K562 (cell line): Measurements from ENCODE around the gene RNASE2. TPM values are rescaled to one million over a fixed set of nuclear protein-coding genes. Genes with fewer than 3 reads are reported as not detected.

Experiments
- ATF7 ChIP-seq: fragments of 450-650 bp; IDR thresholded peaks from 2 replicates; pipeline ENCODE4 v1.7.1; 2014; ENCODE audit warnings: mild to moderate bottlenecking, moderate library complexity
- C11orf30 ChIP-seq: fragments of 450-650 bp; IDR thresholded peaks from 2 replicates; pipeline ENCODE4 v1.6.1; 2016; ENCODE audit warnings: low read depth, mild to moderate bottlenecking
- CTCF ChIP-seq, 3 experiments: IDR thresholded peaks in 2 of 3; conservative IDR thresholded peaks in 1 of 3; 2 replicates each; pipeline ENCODE4 v1.5.1; 2011 to 2012; ENCODE audit warnings: low read length in 3 of 3, mild to moderate bottlenecking in 3 of 3, control low read depth in 2 of 3, improper control_type of control experiment in 1 of 3, inconsistent platforms in 1 of 3, low read depth in 1 of 3, mixed read lengths in 1 of 3, moderate library complexity in 1 of 3; ENCODE audit not compliant: insufficient read depth in 2 of 3
- ELK3 ChIP-seq: fragments of 450-650 bp; formaldehyde crosslinking; IDR thresholded peaks from 2 replicates; pipeline ENCODE4 v1.4.0; 2020; ENCODE audit warnings: mild to moderate bottlenecking
- HMG20A ChIP-seq: fragments of 450-650 bp; formaldehyde crosslinking; conservative IDR thresholded peaks from 2 replicates; pipeline ENCODE4 v1.4.0; 2020; ENCODE audit warnings: mild to moderate bottlenecking, mixed read lengths
- KDM5B ChIP-seq: fragments of 200-600 bp; sonication (generic); IDR thresholded peaks from 2 replicates; pipeline ENCODE4 v1.6.1; 2012; ENCODE audit warnings: low read depth, mild to moderate bottlenecking, moderate library complexity, low read length, control low read depth, inconsistent platforms; ENCODE audit not compliant: insufficient replicate concordance
- KLF6 ChIP-seq: fragments of 250-450 bp; sonication (Bioruptor Pico); IDR thresholded peaks from 2 replicates; pipeline ENCODE4 v1.4.0; 2020; ENCODE audit warnings: mild to moderate bottlenecking, moderate library complexity, borderline replicate concordance
- MAZ ChIP-seq, 2 experiments: fragments of 450-650 bp in 1 of 2; sonication (generic) in 1 of 2; formaldehyde crosslinking; IDR thresholded peaks in 1 of 2; conservative IDR thresholded peaks in 1 of 2; 2 replicates each; pipeline versions ENCODE4 v1.4.0 to v1.5.0; 2020; ENCODE audit warnings: mild to moderate bottlenecking in 1 of 2, missing genetic modification reagents in 1 of 2
- MNT ChIP-seq, 2 experiments: fragments of 450-650 bp; conservative IDR thresholded peaks; 2 replicates each; pipeline ENCODE4 v1.6.1; 2017; ENCODE audit warnings: mild to moderate bottlenecking in 2 of 2, moderate library complexity in 2 of 2
- NCOR1 ChIP-seq: fragments of 450-650 bp; IDR thresholded peaks from 2 replicates; pipeline ENCODE4 v1.6.1; 2016; ENCODE audit warnings: mild to moderate bottlenecking, moderate library complexity
- NFRKB ChIP-seq: fragments of 450-650 bp; IDR thresholded peaks from 2 replicates; pipeline ENCODE4 v1.6.1; 2016; ENCODE audit warnings: low read depth
- NFYB ChIP-seq: IDR thresholded peaks from 2 replicates; pipeline ENCODE4 v1.6.1; 2011; ENCODE audit warnings: mild to moderate bottlenecking, moderate library complexity; ENCODE audit not compliant: insufficient read length; ENCODE audit errors: extremely low read depth
- PHF8 ChIP-seq: fragments of 200-600 bp; sonication (generic); IDR thresholded peaks from 2 replicates; pipeline ENCODE4 v1.6.1; 2012; ENCODE audit warnings: mixed run types, mild to moderate bottlenecking, inconsistent platforms, low read length, moderate library complexity, borderline replicate concordance
- POLR2A ChIP-seq: fragments of 450-650 bp; conservative IDR thresholded peaks from 2 replicates; pipeline ENCODE4 v1.6.1; 2016
- RAD21 ChIP-seq, 2 experiments: fragments of 250-450 bp in 1 of 2; fragments of 450-650 bp in 1 of 2; sonication (Bioruptor Pico) in 1 of 2; formaldehyde crosslinking in 1 of 2; IDR thresholded peaks in 1 of 2; conservative IDR thresholded peaks in 1 of 2; 2 replicates each; pipeline versions ENCODE4 v1.4.0 to v1.8.0; 2020 to 2022; ENCODE audit warnings: mild to moderate bottlenecking in 2 of 2, moderate library complexity in 1 of 2
- RBM25 ChIP-seq: fragments of 200-400 bp; formaldehyde crosslinking; IDR thresholded peaks from 2 replicates; pipeline ENCODE4 v1.6.1; 2018; ENCODE audit warnings: low read length, low read depth, moderate library complexity; ENCODE audit not compliant: severe bottlenecking
- SMAD4 ChIP-seq: fragments of 250-450 bp; sonication (Bioruptor Pico); conservative IDR thresholded peaks from 2 replicates; pipeline ENCODE4 v1.8.0; 2021; ENCODE audit warnings: inconsistent platforms, mild to moderate bottlenecking, moderate library complexity
- TAF9B ChIP-seq: fragments of 450-650 bp; IDR thresholded peaks from 2 replicates; pipeline ENCODE4 v1.6.1; 2018; ENCODE audit warnings: mild to moderate bottlenecking; ENCODE audit not compliant: partially characterized antibody
- WHSC1 ChIP-seq: IDR thresholded peaks from one replicate; pipeline ENCODE4 v1.6.1; 2012; ENCODE audit warnings: low read length, control low read depth, inconsistent platforms
- YY1 ChIP-seq, 3 experiments: IDR thresholded peaks; 2 replicates each; pipeline ENCODE4 v1.6.1; 2011; ENCODE audit warnings: low read length in 2 of 3, mild to moderate bottlenecking in 2 of 3, moderate library complexity in 2 of 3, borderline replicate concordance in 1 of 3, control low read depth in 1 of 3, low read depth in 1 of 3; ENCODE audit not compliant: insufficient read depth in 3 of 3, insufficient replicate concordance in 2 of 3, control insufficient read depth in 1 of 3, insufficient read length in 1 of 3; ENCODE audit errors: extremely low read depth in 1 of 3
- ZFX ChIP-seq: sonication (generic); formaldehyde crosslinking; IDR thresholded peaks from 2 replicates; pipeline ENCODE4 v1.8.0; 2022; ENCODE audit warnings: mild to moderate bottlenecking, missing genetic modification reagents, moderate library complexity
- polyA plus RNA-seq, 8 experiments: library from polyadenylated mRNA; depleted of rRNA in 4 of 8; stranded (reverse) in 5 of 8; unstranded in 3 of 8; fragments of >200 nt; fragmentation: Nextera tagmentation in 2 of 8; fragmentation: Illumina TruSeq in 1 of 8; extraction: Ambion mirVana in 2 of 8; extraction: Trizol in 1 of 8; gene quantifications; 2 replicates each; pipeline versions ENCODE4 v1.2.1 to v1.2.3, GENCODE V29; 2011 to 2014; ENCODE audit warnings: inconsistent platforms in 1 of 8, missing spikeins in 1 of 8
- total RNA-seq, 7 experiments: library from RNA; depleted of rRNA in 6 of 7; stranded (reverse); fragments of >200 nt in 6 of 7; fragmentation: Illumina TruSeq in 2 of 7; extraction: Trizol in 2 of 7; gene quantifications; 2 replicates each; pipeline versions ENCODE4 v1.2.1 to v1.2.3, GENCODE V29; 2011 to 2021; ENCODE audit warnings: low replicate concordance in 1 of 7

RNASE2 gene
- total and polyA plus RNA-seq, 9 of the 15 experiments (the other 6 are each of a cell fraction or from before 2014, with no cell fraction given): not detected

- peak; percentile 90; the same call in 1 of the 2 replicates for TF ChIP-seq PHF8
- TF ChIP-seq NFRKB: peak; percentile 80
- peak; percentile 39 for TF ChIP-seq RBM25
- TF ChIP-seq ZFX (CRISPR knock-in tag): peak; percentile 76
- TF ChIP-seq NFYB: peak; percentile 78
- peak; percentile 85 for TF ChIP-seq POLR2A
- no peak for TF ChIP-seq NCOR1
- no peak for TF ChIP-seq KLF6 (CRISPR knock-in tag)
- TF ChIP-seq CTCF (IDR thresholded peaks at IDR 0.05 in 2 of 3, conservative IDR thresholded peaks at IDR 0.05 in 1 of 3; ENCODE audit: insufficient read depth in 2 of 3, low read depth in 1 of 3, low read length in 3 of 3): peak; percentile 54 to 62 (median 59)
- TF ChIP-seq YY1 (IDR thresholded peaks at IDR 0.05; ENCODE audit: borderline replicate concordance in 1 of 3, control insufficient read depth in 1 of 3, extremely low read depth in 1 of 3, insufficient read depth in 3 of 3, insufficient read length in 1 of 3, insufficient replicate concordance in 2 of 3, low read depth in 1 of 3, low read length in 2 of 3): peak; percentile 38 to 94 (median 88)
- 0 out of 2 replicates have a peak, but pooled peaks have one; percentile 14 for TF ChIP-seq SMAD4 (CRISPR knock-in tag)
- TF ChIP-seq ELK3: no peak
- TF ChIP-seq RAD21 (CRISPR knock-in tag; conservative IDR thresholded peaks at IDR 0.05 in 1 of 2, IDR thresholded peaks at IDR 0.05 in 1 of 2): peak in 1 of 2 experiments; percentile 37; a peak in 2 of 4 replicates
- no peak for TF ChIP-seq HMG20A (CRISPR knock-in tag)
- TF ChIP-seq C11orf30: peak; percentile 96
- peak; percentile 74 for TF ChIP-seq KDM5B
- peak; percentile 45; the same call in 1 of the 2 replicates for TF ChIP-seq ATF7
- peak in 1 of 2 experiments; percentile 11; a peak in 1 of 4 replicates for TF ChIP-seq MAZ (CRISPR knock-in tag; conservative IDR thresholded peaks at IDR 0.05 in 1 of 2, IDR thresholded peaks at IDR 0.05 in 1 of 2)
- TF ChIP-seq TAF9B: peak; percentile 51
- peak in 1 of 2 experiments; percentile 58; a peak in 2 of 4 replicates for TF ChIP-seq MNT (conservative IDR thresholded peaks at IDR 0.05)
- no peak for TF ChIP-seq WHSC1
Measured at GRCh38 chr14:20989787-20990600, 34.7 kb downstream of the RNASE2 start, which contains the start of gene METTL17 (continued).
